GM23248 (cell line): ENCODE data around the gene ITM2C.

Source experiments
- EZH2 ChIP-seq: fragments of 200-600 bp; sonication (generic); IDR thresholded peaks from 2 replicates; pipeline ENCODE4 v1.6.1; 2018; ENCODE audit warnings: antibody characterized with exemption, mild to moderate bottlenecking; ENCODE audit not compliant: insufficient read depth, poor library complexity, severe bottlenecking
- EZH2phosphoT487 ChIP-seq: fragments of 200-600 bp; sonication (generic); IDR thresholded peaks from 2 replicates; pipeline ENCODE4 v1.6.1; 2018; ENCODE audit warnings: antibody characterized with exemption, moderate library complexity, mild to moderate bottlenecking, low read depth; ENCODE audit not compliant: insufficient read depth

- TF ChIP-seq EZH2 (no peak), EZH2phosphoT487 (no peak)
These were observed 55.4 kb downstream of the ITM2C start for GRCh38 chr2:230920167-230920566.
